NCI-H2227 (cell line): ENCODE measurements around the gene MARK2.
A peak's percentile ranks its signal among the peaks of the same experiment; 100 is the strongest.
"Not testable (repeated sequence)": the region's sequence is repeated elsewhere in the genome, so short reads cannot be mapped to it uniquely, and the experiment has no call there.

Experiments
- DNase-seq: peaks from one replicate; lab custom pipeline; 2025; ENCODE audit not compliant: unreplicated experiment; lab: John Stamatoyannopoulos, UW

The MARK2 gene

DNA sequence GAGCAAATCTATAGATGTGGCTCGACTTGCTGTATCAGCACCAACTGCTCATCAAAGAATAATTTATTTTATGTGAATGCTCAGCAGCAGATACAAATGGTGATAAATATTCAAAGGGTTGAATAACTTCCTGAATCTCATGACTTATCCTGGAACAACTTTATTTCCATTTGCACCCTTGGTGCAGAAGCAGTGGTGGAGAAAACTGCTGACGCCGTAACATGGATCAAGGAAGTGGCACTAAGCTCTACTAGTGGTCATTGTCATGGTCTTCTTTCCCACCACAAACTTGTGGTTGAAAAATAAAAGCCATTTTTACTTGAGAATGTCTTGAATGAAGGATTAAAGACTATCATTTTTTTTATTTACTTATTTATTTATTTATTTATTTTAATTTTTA lies 14.6 kb downstream of the MARK2 start:
- DNase-seq = no peak

DNA sequence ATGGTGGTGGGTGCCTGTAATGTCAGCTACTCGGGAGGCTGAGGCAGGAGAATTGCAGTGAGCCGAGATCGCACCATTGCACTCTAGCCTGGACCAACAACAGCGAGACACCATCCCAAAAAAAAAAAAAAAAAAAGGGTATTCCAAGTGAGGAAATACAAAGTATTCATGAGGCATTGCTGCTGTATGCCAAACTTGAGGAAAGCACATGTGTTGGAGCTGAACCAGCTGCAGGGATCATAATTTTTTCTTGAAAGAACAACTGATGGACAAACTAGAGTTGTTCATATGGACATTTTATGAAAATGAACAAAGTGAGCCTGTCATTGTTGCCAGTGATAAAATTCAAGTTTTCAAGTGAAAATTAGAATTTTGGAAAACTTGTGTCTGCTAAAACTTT lies 15.8 kb downstream of the MARK2 start:
- no peak for DNase-seq

DNA sequence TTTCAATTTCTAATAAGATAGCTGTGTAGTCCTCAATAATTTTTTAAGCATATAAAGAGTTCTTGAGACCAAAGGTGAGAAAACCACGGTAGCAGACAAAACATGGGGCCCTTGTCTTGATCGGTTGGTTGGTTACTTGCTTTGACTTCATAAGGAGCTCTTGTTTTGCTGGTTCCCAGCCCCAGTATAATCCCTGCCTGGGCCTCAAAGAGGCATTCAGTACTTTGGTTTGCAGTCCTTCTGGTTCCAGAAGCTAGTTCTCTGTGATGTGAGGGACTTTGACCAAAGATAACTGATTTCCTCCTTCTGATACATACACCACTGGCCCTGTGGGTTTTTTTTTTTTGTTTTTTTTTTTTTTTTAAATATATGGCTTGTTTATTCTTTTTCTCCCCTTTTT lies 17.1 kb downstream of the MARK2 start:
- no peak for DNase-seq

DNA sequence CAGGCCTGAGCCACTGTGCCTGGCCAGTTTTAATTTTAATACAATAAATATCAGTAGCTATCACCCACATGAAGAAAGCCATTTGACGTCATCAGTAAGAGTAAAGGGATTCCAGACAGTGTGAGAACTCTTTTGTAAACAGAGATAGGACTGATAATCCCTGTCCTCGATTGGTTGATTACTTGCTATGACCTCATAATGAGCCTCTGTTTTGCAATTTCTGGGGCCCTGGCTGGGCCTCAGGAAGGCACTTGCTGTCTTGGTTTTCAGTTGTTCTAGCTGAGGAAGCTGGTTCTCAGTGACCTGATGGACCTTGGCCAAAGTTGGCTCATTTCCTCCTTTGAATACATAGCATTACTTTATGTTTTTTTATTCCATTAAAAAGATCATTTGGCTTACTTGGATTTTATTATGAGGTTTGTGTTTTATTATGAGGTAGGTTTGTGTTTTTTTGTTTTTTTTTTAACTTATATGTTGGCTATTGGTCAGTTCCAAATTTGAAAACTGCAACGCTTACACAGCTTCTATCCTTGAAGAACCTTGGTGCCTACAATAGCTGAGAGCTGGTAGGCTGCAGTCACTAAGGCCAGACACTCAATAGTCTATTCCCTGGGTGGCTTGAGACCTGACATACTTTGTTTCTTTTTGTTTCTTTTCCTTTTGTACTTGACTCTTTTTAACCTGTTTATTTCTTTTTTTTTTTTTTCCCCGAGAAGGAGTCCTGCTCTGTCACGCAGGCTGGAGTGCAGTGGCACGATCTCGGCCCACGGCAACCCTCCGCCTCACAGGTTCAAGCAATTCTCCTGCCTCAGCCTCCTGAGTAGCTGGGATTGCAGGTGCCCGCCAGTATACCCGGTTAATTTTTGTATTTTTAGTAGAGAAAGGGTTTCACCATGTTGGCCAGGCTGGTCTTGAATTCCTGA lies 20.0 kb downstream of the MARK2 start:
- no peak for DNase-seq

DNA sequence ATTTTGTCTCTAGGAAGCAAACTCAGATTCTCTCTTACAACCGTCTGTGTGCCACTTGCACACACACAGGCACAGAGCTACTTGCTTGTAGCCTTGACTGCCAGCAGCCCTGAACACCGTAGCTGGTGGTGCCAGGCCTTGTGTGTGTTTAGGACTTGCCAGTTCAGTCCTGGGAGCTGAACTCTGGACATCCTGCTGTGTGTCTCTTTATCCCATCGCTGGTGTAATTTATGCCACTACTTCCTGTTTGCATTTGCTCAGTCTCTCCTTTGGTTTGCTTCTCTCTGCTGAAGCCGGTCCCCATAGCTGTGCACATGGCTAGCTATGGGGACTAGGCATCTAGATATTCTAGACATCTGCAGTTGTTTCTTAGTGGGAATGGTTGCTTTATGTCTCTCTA lies 24.0 kb downstream of the MARK2 start:
- DNase-seq = no peak

DNA sequence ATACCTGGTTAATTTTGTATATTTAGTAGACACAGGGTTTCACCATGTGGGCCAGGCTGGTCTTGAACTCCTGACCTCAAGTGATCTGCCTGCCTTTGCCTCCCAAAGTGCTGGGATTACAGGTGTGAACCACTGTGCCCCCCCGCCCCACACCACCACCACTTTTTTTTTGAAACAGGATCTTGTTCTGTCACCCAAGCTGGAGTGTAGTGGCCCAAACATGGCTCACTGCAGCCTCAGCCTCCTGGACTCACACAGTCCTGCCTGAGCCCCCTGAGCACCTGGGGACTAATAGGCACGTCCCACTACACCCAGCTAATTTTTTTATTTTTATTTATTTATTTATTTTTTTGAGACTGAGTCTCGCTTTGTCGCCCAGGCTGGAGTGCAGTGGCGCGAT lies 24.7 kb downstream of the MARK2 start:
- DNase-seq = not testable (repeated sequence)

DNA sequence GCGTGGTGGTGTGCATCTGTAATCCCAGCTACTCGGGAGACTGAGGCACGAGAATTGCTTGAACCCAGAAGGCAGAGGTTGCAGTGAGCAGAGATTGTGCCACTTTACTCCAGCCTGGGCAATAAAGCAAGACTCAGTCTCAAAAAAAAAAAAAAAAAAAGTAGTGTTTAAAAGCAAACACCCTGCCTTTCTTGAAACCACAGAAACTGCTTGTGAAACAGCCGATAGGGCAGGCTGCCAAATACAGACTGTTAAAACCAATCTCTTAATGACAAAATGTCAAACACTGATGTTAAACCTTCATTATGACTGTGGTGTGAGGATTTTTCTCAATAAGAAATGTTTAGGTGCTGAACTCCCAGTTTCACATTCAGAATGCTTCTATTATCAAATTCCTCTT lies 27.3 kb downstream of the MARK2 start:
- no peak for DNase-seq

DNA sequence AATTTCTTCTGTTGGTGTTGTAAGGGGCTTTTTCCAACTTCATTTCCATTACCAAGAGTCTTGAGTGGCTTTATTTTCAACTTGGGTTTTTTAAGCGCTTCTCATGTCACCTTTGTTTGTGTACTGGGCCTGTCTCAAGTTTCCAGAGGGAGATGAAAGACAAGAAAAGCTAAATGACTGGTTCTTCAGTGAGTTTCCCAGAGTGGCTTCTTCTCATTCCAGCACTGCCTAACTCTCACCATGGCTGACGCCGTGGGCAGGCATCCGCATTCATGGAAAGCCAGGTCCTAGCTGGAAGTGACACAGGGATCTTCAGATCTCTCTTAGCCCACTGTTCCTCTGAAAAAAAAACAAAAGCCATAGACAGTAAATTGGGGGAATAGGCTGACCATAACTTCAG lies 28.6 kb downstream of the MARK2 start:
- DNase-seq = no peak

DNA sequence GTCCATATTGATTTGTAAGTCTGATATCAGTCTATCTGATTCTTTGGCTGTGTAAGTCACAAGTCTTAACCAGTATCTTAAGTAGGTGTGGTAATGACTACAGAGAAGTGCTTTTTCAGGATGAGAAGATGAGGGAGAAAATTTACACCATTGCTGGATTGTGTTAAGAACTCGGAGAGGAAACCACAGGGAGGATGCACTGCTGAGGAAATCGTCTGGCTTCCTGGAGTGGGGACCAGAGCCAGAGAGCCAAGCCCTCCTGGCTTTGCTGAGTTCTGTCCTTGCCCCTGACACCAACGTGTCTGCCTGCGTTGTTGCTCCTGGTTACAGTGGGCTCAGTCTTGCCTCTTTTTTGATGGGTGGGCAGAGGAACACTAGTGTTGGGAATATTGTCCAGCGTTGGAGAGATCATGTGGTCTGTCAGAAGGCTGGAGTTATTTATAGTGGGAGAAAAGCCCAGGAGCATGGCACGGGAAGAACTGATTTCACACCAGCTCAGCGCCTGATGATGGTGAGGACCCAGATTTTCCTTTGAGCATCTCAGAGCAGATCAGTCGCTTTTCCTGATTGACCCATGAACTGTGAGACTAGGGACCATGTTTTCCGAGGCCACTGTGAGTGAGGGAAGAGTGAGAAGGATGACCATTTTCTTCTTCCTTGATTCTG lies 29.6 kb downstream of the MARK2 start:
- DNase-seq = no peak

DNA sequence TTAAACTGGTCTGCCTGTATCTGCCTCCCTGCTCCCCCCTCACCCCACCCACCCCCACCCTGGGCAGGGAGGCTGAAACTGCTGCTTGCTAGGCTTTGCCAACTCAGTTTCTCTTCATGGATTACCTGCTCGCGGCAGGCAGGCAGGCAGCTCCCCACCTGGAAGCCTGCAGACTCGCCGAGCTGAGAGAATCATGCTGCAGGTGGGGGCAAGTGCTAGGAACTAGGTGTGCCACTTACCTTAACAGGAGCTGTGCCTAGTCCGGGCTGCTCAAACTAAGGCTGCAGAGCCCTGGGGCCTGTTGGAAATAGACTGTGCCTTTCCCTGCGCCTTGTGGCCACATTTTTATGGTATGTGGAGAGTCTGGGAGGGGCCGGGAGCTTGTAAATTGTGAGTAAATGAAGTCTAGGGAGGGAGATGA lies 30.3 kb downstream of the MARK2 start:
- DNase-seq = no peak

DNA sequence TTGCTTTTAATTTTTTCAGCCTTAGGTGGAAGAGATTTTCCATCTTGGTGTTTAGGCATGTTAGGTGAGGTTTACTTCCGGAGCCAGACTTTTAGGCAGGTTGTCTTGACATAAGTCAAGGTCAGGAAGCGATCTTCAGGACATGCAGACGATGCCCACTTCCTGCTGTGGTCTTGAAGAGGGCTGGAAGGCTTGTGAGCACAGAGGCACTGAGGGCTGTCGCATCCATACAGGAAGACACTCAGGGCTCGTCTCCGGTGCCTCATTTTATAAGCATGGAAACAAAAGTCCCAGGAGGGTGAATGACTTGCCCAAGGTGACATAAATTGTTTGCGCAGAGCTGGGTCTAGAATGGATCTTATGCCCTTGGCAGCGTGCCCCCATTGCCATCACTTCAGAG lies 30.8 kb downstream of the MARK2 start:
- DNase-seq = no peak

DNA sequence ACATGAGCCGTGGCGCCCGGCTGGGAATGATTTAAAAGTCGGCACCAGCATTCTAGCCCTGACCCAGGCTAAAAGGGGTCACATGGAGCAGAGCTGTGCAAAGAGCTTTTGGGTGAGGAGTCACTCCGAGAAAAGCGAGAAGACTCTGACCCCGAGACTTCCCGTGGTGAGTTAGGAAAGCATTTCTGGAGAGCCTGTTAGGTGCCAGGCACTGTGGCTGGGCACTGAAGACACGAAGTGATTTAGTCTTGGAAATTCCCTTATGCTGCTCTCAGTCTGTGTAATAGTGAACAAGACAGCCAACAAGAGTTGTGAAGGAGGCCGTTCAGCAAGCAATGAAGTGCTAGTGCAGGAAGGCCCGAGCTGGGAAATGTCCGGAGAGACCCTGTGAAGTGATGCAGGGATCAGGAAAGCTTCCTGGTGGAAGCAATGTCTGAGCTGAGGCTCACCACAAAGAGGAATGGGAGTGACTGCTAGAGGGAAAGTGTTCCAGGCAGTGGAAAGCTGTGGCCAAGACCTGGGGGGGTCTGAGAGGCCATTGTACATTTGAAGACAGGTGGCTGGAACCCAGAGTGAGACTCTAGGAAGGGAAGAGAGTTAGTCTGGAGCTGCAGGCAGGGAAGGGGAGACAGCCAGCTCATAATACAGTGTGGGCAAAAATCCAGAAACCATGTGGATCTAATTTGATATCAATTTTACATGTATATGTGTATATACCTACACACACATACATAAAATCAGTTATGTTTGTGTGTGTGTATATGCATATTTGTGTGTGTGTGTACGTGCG lies 31.6 kb downstream of the MARK2 start:
- no peak for DNase-seq

DNA sequence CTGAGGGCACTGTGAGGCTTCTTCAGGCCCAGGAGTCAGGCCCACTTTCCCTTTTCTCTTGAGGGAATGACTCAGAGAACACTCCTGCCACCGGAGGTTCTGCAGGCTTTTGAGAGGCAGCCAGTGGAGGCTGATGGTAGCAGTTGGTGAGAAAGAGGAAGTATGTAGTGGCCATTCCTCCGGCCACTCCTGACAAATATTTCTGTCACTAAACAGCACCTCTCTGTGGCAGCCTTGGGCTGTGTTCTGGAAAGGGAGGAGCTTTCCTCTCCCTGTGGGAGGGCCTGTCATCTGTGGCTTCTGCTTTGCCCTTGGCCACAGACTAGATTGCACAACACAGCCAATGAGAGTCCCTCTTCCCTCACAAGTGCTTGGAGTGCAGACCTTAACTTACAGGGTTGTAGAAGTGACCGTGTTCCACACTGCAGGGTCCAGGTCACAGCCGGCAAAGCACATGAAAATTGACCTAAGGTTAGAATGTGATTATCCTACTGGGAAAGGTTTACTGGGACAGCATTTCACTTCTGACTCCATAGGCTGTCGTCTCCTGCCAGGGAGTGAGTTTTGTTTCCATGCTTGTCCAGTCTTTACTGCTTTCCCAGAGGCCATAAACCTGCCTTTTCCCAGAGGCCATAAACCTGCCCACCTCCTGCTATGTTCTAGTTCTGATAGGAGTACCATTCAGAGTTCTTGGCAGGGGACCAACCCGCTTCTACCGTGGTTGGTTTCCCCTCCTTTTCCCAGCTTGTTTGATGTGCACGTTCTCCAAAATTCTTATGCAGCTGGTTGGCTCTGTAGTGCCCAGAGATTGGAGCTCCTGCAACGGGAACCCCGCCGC lies 33.3 kb downstream of the MARK2 start:
- peak; percentile 73 for DNase-seq

DNA sequence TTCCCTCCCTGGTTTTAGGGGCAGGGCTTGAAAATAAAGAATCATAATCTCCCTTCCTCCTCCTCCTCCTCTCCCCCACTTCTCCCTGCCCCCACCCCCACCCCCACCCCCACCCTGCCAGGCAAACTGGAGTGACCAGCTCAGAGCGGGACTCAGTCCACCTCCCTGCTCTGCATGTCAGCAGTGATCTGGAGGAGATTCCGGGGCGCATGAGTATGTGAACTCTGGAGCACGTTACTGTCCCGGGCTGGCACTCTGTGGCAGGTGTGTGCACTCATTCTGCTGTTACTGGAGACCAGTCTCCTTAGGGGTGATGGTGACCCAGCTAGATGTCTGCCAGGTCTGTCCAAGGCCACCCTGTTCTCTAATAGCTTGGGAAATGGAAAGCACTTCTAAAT lies 33.9 kb downstream of the MARK2 start:
- no peak for DNase-seq

DNA sequence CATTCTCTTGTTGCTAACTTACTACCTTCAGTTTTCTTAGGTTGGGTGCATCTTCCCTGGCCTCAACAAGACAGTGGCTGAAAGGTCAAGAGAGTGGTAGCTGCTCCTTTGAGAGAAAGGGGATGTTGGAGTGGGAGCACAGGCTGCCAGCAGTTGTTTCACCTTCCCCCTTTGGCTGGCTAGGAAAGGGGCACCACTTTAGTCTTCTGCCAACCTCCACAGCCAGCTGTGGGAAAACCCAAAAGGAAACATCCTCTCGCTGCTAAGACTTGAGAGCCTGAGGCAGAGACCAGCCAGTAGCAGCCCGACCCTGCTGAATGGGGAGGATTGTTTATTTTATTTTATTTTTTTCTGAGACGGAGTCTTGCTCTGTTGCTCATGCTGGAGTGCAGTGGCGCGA lies 34.4 kb downstream of the MARK2 start:
- no peak for DNase-seq

DNA sequence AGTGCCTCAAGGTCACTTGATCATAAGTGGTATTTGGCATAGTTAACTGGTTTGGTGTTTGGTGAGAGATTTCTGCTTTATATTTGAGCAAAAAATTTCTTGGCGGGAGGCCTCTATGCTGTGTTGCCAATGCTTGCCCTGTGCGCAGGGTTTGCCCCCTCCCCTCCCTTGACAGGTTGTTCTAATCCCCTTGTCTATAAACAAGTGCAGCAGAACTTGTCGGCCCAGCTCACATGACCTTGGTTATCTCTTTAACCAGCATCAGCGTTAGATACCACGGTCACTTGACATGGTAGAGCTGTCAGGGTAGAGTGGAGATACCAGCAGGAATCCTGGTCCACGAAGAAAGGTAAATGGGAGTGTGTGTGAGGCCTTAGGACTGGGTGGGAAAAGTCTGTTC lies 35.6 kb downstream of the MARK2 start:
- DNase-seq = no peak

DNA sequence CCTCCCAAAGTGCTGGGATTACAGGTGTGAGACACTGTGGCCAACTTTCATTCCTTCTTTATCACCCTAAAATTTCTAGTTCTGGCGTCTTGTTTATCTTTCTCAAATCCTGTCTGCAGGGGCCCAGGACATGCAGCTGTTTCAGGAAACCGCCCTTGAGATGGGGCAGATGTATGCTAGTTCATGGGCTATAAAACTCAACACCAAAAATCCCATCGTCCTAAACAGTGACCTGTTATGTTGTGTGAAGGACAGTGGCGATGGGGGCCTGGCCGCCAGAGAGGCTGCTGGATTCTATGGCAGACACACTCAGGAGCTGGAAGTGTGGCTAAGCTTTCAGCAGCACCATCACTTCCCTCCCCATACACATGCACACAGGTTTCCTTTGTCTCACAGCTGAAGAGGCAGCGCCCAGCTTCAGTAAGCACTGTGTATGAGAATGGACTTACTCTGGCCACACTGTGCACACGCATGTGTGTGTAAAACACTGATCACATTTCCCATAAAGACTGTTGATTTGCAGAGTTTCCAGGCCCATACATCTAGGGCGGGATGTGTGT lies 36.7 kb downstream of the MARK2 start:
- DNase-seq = no peak

DNA sequence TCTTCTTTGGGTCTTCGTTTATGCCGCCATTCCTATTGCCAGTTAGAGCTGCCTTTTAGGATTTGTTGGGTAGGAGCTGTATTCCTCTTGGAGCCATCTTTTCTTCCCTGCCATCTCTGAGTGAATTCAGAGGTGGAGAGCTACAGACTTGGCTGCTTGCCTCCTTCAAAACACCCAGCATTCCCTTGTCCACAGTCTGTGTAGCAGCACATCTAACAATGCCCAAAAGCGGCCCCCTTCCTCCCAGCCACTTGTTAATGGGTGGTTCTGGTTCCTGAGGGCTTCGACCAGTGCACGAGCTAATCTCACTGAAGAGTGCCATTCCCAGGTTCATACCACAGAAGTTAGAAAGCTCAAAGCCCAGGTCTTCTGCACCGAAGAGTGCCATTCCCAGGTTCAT lies 37.7 kb downstream of the MARK2 start:
- no peak for DNase-seq

DNA sequence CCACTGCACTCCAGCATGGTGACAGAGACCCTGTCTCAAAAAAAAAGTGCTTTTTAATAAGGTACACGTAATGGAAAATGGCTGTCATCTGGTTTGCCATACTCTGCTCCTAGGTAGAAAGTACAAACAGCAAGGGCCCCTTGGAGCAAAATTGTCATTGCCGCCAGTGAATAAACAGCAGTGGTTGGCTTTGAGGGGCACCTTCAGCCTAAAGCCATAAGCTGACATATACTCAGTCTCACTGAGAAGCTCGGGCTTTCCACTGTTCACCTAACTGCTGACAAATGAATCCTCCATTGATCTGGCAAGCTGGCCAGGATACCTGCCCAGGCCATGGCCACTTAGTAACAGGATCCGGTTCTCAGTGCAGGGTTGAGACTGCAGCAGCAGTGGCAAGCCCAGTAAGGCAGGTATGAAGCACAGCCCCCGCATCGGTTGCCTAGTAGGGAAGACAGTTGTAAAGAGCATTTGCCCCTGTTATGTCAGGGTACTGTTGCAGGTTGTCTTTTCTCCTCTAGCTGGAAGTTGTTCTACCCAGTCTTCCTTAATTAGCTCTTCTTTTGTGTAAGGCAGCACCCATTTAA lies 38.8 kb downstream of the MARK2 start:
- no peak for DNase-seq
